GF-D8 (cell line): ENCODE results near the gene VAMP2.

ENCODE experiments used
- DNase-seq: peaks from one replicate; lab custom pipeline; 2025; lab: John Stamatoyannopoulos, UW

Gene VAMP2

GRCh38 chr17:8162233-8162996 is at the start of gene VAMP2:
VAMP2 (minus strand) TSS chr17:8162948; CDS start chr17:8162879, 69 bp downstream.
- DNase-seq: no peak

- DNase-seq: peak; percentile 0
These were observed 48.2 kb upstream of the VAMP2 start for GRCh38 chr17:8210761-8211458.

GRCh38 chr17:8209907-8210760 is 47.4 kb upstream of the VAMP2 start, which contains the start of gene AURKB:
AURKB (minus strand) TSS chr17:8210575; CDS start chr17:8210224, 351 bp downstream.
- DNase-seq: peak; percentile 64

- DNase-seq: no peak
These were observed 43.8 kb upstream of the VAMP2 start for GRCh38 chr17:8206536-8206935.

GRCh38 chr17:8204761-8205555 is 42.2 kb upstream of the VAMP2 start:
- no peak for DNase-seq

GRCh38 chr17:8192070-8192815 is 29.5 kb upstream of the VAMP2 start:
- no peak for DNase-seq

GRCh38 chr17:8190506-8190905 is 27.8 kb upstream of the VAMP2 start:
- peak; percentile 24 for DNase-seq

- DNase-seq: peak; percentile 89
These were observed 27.1 kb upstream of the VAMP2 start, which contains the start of gene BORCS6 for GRCh38 chr17:8189711-8190477. BORCS6 (minus strand) TSS chr17:8190180; CDS start chr17:8190140, 40 bp downstream.

- DNase-seq: no peak
These were observed 26.4 kb upstream of the VAMP2 start for GRCh38 chr17:8189041-8189710.

GRCh38 chr17:8188263-8188839 is 25.6 kb upstream of the VAMP2 start:
- no peak for DNase-seq

- peak; percentile 83 for DNase-seq
These were observed 24.9 kb upstream of the VAMP2 start for GRCh38 chr17:8187517-8188262.

GRCh38 chr17:8186787-8187516 is 24.2 kb upstream of the VAMP2 start:
- peak; percentile 83 for DNase-seq

GRCh38 chr17:8186446-8186786 is 23.7 kb upstream of the VAMP2 start:
- no peak for DNase-seq

- DNase-seq: peak; percentile 3
These were observed 23.1 kb upstream of the VAMP2 start for GRCh38 chr17:8185582-8186445.

GRCh38 chr17:8176998-8177731 is 14.4 kb upstream of the VAMP2 start:
- no peak for DNase-seq
